Skeletal muscle cell (primary cell): ENCODE data around the gene CD48.

Source experiments
- DNase-seq: peaks from one replicate; pipeline ENCODE4 v3.0.0-alpha.2; 2010; ENCODE audit warnings: low read depth
- H3K4me3 ChIP-seq: 2 replicates; pipeline ENCODE4 v1.5.1; 2011; ENCODE audit warnings: low read depth, mild to moderate bottlenecking, control low read depth, low read length, moderate library complexity

Gene CD48

GRCh38 chr1:160682983-160683865 is 28.4 kb downstream of the CD48 start:
- DNase-seq = no peak
- H3K4me3 ChIP-seq = no peak overlapping the region

- no peak for DNase-seq
- H3K4me3 ChIP-seq = no peak overlapping the region
Observed at GRCh38 chr1:160681891-160682140, 29.8 kb downstream of the CD48 start.

- DNase-seq = no peak
- no peak overlapping the region for H3K4me3 ChIP-seq
Observed at GRCh38 chr1:160681066-160681890, 30.3 kb downstream of the CD48 start.

GRCh38 chr1:160680399-160680798 is 31.2 kb downstream of the CD48 start:
- no peak for DNase-seq
- H3K4me3 ChIP-seq = no peak overlapping the region

GRCh38 chr1:160679893-160680292 is 31.7 kb downstream of the CD48 start:
- no peak overlapping the region for H3K4me3 ChIP-seq
- DNase-seq = no peak

GRCh38 chr1:160676869-160677597 is 34.6 kb downstream of the CD48 start:
- no peak overlapping the region for H3K4me3 ChIP-seq
- DNase-seq = no peak

- peak; percentile 13 for DNase-seq
- no peak overlapping the region for H3K4me3 ChIP-seq
Observed at GRCh38 chr1:160675641-160676410, 35.8 kb downstream of the CD48 start.

- no peak overlapping the region for H3K4me3 ChIP-seq
- DNase-seq = no peak
Observed at GRCh38 chr1:160674415-160674814, 37.2 kb downstream of the CD48 start.

GRCh38 chr1:160672789-160673695 is 38.6 kb downstream of the CD48 start:
- H3K4me3 ChIP-seq = no peak overlapping the region
- no peak for DNase-seq

GRCh38 chr1:160671603-160672517 is 39.8 kb downstream of the CD48 start:
- DNase-seq = no peak
- no peak overlapping the region for H3K4me3 ChIP-seq

- DNase-seq = no peak
Observed at GRCh38 chr1:160670701-160671100, 40.9 kb downstream of the CD48 start.

GRCh38 chr1:160669802-160670201 is 41.8 kb downstream of the CD48 start:
- no peak overlapping the region for H3K4me3 ChIP-seq
- DNase-seq = no peak

More at GRCh38 chr1:160670701-160671100, 40.9 kb downstream of the CD48 start:
- no peak overlapping the region for H3K4me3 ChIP-seq

- H3K4me3 ChIP-seq = no peak overlapping the region
Observed at GRCh38 chr1:160669276-160669675, 42.3 kb downstream of the CD48 start.

GRCh38 chr1:160667896-160668295 is 43.7 kb downstream of the CD48 start:
- DNase-seq = no peak
- no peak overlapping the region for H3K4me3 ChIP-seq

More at GRCh38 chr1:160669276-160669675, 42.3 kb downstream of the CD48 start:
- no peak for DNase-seq

GRCh38 chr1:160666079-160666442 is 45.6 kb downstream of the CD48 start:
- DNase-seq = no peak
- H3K4me3 ChIP-seq = no peak overlapping the region

GRCh38 chr1:160665330-160666078 is 46.1 kb downstream of the CD48 start:
- no peak for DNase-seq
- no peak overlapping the region for H3K4me3 ChIP-seq

- H3K4me3 ChIP-seq = no peak overlapping the region
- no peak for DNase-seq
Observed at GRCh38 chr1:160664573-160665051, 47.0 kb downstream of the CD48 start.
